GM18520 (cell line): ENCODE data around the gene CYLC2.

ENCODE experiments used
- ATAC-seq: cut with Tn5 transposase; IDR thresholded peaks from one replicate; pipeline ENCODE4 v1.9.1; 2021; ENCODE audit not compliant: unreplicated experiment

The CYLC2 gene, protein sequence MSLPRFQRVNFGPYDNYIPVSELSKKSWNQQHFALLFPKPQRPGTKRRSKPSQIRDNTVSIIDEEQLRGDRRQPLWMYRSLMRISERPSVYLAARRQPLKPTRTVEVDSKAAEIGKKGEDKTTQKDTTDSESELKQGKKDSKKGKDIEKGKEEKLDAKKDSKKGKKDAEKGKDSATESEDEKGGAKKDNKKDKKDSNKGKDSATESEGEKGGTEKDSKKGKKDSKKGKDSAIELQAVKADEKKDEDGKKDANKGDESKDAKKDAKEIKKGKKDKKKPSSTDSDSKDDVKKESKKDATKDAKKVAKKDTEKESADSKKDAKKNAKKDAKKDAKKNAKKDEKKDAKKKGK

GRCh38 chr9:102995033-102995432, at the start of gene CYLC2:
Gene CYLC2, plus strand, starts transcription at chr9:102995333. Its CDS starts 48 bp downstream, at chr9:102995381.
- no peak for ATAC-seq

- no peak for ATAC-seq
Measured at GRCh38 chr9:102950346-102950745, 44.8 kb upstream of the CYLC2 start.

DNA sequence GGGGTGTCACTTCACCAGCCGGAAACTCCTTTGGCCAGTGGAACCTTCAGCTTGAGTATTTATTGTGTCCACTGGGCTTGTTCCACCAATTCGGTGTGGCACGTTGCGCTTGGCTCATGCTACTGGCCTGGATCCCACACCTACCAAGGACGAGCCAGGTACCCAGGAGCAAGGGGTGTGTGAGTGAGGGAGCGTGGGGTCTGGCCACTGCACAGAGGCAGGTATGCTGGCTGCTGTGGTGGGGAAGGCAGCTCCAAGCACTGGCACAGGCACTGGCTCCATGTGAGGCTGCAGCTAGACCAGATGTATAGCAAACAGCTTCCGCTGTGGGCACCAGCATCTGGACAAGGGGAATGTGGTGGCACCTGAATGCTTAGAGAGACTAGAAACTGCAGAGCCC, 28.1 kb upstream of the CYLC2 start:
- ATAC-seq, result no peak

DNA sequence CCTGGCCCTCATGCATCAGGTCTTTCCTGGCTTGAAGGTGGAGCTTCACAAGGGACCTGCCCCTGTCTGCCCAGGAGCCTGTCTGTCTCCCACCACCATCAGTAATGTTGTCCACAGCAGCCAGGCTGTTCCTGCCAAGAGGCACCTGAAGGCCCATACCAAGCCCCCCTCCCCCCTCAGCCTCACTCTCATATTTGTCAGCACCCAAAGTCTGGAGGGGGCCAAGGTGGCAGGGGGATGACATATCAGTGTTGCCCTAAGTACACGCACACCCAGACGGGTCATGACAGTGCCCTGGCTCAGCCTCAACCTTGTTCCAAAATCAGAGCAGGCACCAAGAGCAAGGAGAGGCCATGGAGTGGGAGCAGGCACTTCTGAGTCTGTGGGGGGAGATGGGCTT, 27.2 kb upstream of the CYLC2 start:
- no peak for ATAC-seq

DNA sequence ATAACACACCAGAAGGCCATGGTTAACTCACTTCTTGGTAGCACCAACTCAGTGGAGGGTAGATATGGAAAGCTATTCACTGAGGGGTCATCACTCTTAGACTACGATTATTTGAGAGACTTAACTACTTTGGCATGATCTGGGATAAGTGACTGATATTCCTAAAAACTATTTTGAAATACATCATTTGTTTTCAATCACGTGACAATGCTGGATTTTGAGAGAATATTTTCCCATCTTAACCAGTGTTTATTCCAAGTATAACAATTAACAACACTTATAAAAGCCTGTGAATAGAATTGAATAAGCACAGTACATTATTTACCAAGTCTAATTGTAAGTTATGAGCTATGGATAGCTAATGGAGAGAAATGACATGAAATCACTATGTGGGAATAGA, 22.4 kb upstream of the CYLC2 start:
- ATAC-seq, result no peak

DNA sequence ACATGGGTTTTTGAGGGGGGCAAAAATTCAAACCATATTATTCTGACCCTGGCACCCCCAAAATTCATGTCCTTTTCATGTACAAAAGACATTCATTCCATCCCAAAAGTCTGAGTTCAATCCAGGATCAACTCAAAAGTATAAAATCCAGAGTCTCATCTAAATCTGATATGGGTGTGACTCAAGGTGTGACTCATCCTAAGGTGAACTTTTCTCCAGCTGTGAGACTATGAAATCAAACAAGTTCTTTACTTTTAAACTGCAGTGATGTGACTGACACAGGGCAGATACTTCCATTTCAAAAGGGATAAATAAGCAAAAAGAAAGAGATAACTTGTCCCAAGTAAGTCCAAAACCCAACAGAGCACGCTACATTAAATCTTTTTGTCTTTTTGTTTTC, 20.6 kb upstream of the CYLC2 start:
- ATAC-seq, result no peak

DNA sequence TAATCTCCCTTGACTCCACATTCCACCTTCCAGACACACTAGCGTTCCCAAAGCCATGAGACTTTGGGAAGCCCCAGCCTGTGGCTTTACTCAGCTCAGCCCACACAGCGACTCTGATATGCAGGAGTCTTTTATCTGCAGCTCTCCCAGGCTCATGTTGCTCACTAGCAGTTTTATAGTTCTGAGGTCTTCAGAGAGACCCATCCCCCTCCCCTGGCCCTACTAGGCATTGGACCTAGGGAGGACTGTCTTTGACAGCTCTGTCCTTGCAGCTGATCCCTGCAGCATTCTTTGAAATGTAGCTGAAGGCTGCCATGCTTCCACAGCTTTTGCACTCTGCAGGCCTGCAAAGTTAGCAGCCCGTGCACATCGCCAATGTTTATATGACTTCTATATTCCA, 19.9 kb upstream of the CYLC2 start:
- ATAC-seq, result no peak

- no peak for ATAC-seq
Measured at GRCh38 chr9:102985162-102985895, 9.8 kb upstream of the CYLC2 start.

GRCh38 chr9:102986425-102986824, 8.7 kb upstream of the CYLC2 start:
- no peak for ATAC-seq

DNA sequence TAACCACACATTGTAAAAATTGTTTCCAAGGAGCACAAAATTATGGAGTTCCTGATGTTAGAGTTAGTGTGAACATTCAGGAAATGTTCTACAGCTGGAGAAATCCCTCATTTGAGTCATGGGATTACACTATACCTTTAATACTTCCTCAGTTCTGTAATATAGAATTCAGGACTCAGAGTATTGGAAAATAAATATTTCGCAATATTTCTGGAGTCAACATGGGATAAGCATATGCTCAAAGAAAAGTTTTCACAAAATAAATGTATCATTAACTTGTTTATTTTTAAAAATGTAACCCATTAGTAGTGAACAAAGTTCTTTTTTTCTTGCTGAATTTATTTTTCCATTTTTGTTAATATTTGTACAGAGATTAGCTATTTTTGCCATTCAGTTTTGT, 8.6 kb downstream of the CYLC2 start:
- no peak for ATAC-seq

GRCh38 chr9:103014242-103014641, 19.1 kb downstream of the CYLC2 start:
- no peak for ATAC-seq

DNA sequence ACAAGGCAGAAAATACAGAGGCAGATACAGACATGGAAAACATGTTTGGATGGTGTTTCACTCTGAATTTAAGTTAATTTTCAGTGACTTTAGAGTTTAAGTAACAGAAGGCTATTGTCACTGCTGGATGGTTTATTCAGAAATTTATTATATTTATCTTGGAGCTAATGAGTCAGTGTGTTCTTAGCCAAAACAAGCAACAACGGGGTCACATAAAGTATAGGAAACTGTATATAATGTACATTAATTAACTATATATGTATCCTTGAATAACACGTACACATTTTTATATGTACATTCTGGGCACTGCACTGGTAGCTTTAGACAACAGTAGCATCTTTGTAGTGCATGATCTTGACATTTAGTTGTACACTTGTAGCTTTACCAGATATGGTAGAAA, 30.7 kb downstream of the CYLC2 start:
- no peak for ATAC-seq

DNA sequence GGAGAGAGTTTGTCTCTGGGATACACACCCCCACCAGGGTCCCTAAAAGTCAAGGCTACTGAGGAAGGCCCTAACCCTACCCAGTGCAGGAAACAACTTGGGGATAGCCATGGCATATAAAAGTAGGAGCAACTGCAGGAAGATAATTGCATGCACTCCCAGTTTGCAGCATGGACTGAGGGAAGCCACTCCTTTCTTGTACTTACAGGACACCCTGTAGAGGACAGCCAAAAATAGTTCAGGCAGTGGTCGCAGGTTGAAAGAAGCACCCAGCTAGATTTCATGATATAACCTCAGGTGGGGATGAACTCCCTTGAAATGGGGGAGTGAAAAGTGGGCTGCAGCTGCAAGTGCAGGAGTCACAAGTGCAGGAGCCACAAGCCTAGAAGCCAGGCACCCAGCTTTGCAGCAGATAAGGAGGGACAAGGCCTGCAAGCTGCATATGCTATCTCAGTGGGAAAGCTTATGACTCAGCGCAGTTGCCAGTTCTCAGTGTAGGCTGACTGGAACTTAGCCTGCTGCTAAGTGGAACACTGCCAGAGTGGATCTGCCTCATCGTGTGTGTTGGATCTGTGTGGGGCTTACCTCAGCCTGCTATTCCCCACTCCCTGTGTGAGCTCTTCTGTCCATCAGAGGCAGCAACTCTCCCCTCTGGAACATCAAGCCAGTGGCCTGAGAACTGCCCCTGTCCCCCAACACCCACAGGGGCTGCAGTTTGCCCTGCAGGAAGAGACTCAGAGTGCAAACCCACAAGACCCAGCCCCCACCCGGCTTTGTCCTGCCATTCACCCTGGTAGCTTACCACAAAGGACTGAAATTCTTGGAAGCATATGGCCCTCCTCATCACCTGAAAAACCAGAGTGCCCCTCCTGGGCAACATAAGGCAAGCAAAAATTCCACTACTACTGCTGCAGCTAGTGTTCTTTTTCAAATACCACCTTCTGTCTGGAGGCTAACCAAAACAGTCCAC, 42.7 kb downstream of the CYLC2 start:
- ATAC-seq, result no peak

GRCh38 chr9:103041961-103042360, 46.8 kb downstream of the CYLC2 start:
- no peak for ATAC-seq
